ENCODE data around the gene ABCA1.
A peak's percentile ranks its signal among the peaks of the same experiment; 100 is the strongest.
"Not testable (repeated sequence)": the region's sequence is repeated elsewhere in the genome, so short reads cannot be mapped to it uniquely, and the experiment has no call there.

The ABCA1 gene, protein sequence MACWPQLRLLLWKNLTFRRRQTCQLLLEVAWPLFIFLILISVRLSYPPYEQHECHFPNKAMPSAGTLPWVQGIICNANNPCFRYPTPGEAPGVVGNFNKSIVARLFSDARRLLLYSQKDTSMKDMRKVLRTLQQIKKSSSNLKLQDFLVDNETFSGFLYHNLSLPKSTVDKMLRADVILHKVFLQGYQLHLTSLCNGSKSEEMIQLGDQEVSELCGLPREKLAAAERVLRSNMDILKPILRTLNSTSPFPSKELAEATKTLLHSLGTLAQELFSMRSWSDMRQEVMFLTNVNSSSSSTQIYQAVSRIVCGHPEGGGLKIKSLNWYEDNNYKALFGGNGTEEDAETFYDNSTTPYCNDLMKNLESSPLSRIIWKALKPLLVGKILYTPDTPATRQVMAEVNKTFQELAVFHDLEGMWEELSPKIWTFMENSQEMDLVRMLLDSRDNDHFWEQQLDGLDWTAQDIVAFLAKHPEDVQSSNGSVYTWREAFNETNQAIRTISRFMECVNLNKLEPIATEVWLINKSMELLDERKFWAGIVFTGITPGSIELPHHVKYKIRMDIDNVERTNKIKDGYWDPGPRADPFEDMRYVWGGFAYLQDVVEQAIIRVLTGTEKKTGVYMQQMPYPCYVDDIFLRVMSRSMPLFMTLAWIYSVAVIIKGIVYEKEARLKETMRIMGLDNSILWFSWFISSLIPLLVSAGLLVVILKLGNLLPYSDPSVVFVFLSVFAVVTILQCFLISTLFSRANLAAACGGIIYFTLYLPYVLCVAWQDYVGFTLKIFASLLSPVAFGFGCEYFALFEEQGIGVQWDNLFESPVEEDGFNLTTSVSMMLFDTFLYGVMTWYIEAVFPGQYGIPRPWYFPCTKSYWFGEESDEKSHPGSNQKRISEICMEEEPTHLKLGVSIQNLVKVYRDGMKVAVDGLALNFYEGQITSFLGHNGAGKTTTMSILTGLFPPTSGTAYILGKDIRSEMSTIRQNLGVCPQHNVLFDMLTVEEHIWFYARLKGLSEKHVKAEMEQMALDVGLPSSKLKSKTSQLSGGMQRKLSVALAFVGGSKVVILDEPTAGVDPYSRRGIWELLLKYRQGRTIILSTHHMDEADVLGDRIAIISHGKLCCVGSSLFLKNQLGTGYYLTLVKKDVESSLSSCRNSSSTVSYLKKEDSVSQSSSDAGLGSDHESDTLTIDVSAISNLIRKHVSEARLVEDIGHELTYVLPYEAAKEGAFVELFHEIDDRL (N-terminal part only)

DNA sequence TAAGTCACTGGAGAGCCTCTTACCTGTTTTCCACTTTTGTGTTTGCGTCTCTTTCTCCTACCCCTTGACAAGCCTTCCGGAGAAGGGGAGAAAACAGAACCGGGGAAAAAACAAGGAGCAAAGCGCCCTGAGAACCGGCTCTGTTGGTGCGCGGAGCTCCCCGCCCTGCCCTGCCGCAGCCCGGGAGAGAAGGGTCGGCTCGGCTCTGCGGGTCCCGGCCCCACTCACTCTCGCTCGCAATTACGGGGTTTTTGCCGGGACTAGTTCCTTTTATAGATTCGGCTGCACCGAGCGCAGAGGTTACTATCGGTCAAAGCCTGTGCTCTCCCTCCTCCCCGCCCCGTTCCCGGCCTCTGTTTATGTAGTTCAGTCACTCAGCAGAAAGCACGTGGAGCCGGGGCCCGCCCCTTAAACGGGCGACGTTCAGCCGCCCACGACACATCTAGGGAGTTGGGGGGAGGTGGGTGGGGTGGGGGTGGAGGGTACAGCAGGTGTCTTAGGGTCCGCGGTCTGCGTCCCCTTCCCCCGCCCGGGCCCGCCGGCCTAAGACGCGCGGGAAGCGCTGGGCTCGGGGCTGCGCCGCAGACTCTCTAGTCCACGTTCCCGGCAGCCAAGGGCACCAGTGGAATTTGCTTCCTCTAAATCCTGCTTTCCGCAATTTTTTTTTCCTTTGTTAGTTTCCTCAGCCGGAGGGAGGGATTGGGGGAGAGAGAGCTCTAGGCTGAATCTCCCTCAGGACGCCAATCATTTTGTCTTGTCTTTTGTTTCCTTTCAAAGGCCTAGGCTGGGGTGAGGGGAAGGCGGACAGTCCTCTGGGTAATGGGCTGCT lies at the start of gene ABCA1:
TSS of gene ABCA1 (minus strand) at position 244 of the 829 bp plus-strand sequence. CDS start 24,476 bp downstream, outside the sequence.
- peak; percentile 74 for DNase-seq

GRCh38 chr9:104977580-104977979 lies 49.6 kb upstream of the ABCA1 start:
- no peak for DNase-seq

DNA sequence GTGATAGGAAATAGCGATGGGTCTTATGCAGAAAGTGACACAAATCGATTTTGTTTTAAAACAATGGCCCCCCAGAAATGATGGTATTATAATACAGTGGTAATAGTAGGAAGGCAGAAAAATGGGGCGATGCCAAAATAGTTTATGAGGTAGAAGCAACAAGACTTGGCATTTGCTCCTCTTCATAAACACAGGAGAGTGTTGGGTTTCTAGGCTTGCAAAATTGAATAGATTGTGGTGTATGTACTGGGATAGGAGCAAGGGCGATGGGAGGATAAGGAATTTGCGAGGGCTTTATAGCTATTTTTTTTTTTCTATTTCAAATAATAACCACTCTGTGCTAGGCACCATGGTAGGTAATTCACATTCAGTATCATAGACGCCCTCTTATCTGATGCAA lies 49.2 kb upstream of the ABCA1 start:
- DNase-seq: no peak

DNA sequence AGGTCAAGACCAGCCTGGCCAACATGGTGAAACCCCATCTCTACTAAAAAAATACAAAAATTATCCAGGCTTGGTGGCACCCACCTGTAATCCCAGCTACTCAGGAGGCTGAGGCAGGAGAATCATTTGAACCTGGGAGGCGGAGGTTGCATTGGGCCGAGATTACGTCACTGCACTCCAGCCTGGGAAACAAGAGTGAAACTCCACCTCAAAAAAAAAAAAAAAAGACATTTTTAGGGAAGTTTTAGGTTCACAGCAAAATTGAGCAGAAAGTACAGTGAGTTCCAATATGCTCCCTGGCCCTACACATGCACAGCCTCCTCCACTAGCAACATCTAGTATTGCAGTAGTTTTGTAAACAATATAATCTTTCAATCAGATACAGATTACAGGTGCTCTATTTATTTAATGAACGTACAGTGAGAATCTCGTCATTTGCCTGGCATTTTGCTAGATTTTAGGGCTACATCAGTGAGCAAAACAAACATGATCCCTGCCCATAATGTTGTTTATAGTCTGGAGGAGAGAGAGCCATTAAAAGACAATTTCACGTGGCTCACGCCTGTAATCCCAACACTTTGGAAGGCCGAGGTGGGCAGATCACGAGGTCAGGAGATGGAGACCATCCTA lies 48.1 kb upstream of the ABCA1 start:
- DNase-seq: not testable (repeated sequence)

- DNase-seq: no peak
Measured at GRCh38 chr9:104974053-104974962, 46.4 kb upstream of the ABCA1 start.

DNA sequence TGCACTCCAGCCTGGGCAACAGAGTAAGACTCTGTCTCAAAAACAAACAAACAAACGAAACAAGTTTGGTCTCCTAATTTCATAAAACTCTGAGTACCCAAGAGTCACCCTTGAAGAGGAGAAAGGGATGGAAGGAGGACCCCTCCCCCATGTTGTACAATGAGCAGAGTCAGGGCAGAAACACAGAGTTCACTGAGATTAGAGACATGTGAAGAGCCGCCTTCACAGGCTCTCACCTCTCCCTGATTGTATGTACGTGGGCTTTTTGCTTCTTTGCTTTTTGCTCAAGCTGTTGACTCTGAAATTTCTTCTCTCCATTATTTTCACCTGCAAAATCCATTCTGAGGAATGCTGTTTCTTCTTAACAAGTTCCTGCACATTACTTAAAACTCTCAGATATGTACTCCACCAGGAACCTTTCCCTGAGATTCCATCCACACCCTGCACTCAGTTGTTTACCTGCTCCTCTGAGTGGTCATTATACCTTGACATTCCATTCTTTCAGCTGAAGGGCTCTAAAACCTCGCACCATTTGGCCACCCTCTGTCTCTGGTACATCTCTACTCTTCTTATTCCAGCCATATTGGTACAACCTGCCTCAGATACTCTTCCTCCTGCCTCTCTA lies 44.4 kb upstream of the ABCA1 start:
- DNase-seq: no peak

DNA sequence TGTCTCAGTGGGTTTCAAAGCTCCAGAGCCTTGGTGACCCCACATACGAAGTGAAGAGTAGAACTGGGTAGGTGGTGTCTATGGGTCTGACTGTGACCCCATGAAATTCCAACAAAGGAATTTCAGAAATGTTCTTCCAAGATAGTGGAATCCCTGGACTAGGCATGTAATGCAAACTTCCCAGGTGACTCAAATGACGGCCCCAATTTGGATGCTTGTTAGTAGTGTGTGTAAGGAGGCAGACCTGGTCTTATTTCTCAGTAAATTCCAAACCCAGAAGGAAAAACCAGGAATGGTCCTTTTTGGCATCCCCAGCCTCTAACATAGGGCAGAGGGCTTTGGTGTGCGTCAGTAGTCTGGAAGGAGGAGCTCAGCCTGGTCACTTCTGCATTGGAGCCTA lies 43.6 kb upstream of the ABCA1 start:
- no peak for DNase-seq

- peak; percentile 25 for DNase-seq
Measured at GRCh38 chr9:104970271-104970987, 42.5 kb upstream of the ABCA1 start.

GRCh38 chr9:104969116-104969515 lies 41.2 kb upstream of the ABCA1 start:
- DNase-seq: no peak

- peak; percentile 81 for DNase-seq
Measured at GRCh38 chr9:104968025-104968982, 40.3 kb upstream of the ABCA1 start.

- DNase-seq: no peak
Measured at GRCh38 chr9:104963076-104963475, 35.1 kb upstream of the ABCA1 start.

- DNase-seq: no peak
Measured at GRCh38 chr9:104961701-104962359, 33.9 kb upstream of the ABCA1 start.

DNA sequence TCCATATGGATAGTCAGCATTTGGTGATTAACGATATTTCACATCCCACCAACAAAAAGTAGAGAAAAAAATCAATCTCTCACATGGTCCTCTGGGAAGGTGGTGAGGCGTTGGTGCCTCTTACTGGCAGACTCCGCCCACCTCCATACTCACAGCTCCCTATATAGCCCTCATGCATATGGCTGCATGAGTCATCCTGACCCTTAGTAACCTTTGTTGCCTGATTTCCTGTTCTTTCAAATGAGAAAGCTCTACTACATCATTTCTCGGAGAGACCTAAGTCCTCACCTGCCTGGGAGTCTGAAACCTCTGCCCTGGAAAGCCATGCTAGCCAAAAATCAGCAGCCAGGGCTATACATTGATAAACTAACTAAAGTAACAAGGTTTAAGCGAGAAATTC lies 33.3 kb upstream of the ABCA1 start:
- peak; percentile 78 for DNase-seq

GRCh38 chr9:104960662-104961061 lies 32.7 kb upstream of the ABCA1 start:
- DNase-seq: no peak

- DNase-seq: no peak
Measured at GRCh38 chr9:104958751-104959150, 30.8 kb upstream of the ABCA1 start.

DNA sequence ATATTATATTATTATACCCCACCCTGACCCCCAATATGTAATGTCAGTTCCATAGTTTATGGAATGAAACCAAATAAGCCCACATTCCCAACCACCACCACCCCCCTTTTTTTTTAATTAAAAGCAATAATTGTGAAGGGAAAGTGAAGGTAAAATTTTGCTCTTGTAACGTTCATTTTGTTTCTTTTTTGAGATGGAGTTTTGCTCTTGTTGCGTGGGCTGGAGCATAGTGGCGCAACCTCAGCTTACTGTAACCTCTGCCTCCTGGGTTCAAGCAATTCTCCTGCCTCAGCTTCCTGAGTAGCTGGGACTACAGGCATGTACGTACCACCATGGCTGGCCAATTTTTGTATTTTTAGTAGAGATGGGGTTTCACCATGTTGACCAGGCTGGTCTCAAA lies 30.1 kb upstream of the ABCA1 start:
- not testable (repeated sequence) for DNase-seq

- DNase-seq: no peak
Measured at GRCh38 chr9:104951487-104951886, 23.5 kb upstream of the ABCA1 start.

DNA sequence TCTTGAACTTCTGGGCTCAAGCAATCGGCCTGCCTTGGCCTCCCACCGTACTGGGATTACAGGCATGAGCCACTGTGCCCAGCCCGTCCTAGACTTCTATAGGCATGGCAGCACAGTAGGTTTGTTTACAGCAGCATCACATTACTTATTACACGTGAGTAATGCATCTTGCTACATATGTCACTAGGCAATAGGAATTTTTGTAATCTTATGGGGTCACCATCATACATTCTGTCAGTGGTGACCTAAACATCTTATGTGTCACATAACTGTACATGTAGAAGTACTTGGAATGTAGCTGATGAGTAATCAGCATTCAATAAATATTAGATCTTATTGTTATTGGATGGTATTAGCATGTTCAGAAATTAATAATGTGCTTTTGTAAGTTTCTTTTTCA lies 22.9 kb upstream of the ABCA1 start:
- DNase-seq: peak; percentile 43
